Hematopoietic multipotent progenitor cell treated with erythropoietin and hydrocortisone succinate and interleukin-3 and kit ligand, for 8 days (in vitro differentiated cells): ENCODE data around the gene QKI.
"Not testable (repeated sequence)": the region's sequence is repeated elsewhere in the genome, so short reads cannot be mapped to it uniquely, and the experiment has no call there.

ENCODE experiments used
- DNase-seq: peaks from one replicate; pipeline ENCODE4 v3.0.0-alpha.2; 2015

The QKI gene

DNA sequence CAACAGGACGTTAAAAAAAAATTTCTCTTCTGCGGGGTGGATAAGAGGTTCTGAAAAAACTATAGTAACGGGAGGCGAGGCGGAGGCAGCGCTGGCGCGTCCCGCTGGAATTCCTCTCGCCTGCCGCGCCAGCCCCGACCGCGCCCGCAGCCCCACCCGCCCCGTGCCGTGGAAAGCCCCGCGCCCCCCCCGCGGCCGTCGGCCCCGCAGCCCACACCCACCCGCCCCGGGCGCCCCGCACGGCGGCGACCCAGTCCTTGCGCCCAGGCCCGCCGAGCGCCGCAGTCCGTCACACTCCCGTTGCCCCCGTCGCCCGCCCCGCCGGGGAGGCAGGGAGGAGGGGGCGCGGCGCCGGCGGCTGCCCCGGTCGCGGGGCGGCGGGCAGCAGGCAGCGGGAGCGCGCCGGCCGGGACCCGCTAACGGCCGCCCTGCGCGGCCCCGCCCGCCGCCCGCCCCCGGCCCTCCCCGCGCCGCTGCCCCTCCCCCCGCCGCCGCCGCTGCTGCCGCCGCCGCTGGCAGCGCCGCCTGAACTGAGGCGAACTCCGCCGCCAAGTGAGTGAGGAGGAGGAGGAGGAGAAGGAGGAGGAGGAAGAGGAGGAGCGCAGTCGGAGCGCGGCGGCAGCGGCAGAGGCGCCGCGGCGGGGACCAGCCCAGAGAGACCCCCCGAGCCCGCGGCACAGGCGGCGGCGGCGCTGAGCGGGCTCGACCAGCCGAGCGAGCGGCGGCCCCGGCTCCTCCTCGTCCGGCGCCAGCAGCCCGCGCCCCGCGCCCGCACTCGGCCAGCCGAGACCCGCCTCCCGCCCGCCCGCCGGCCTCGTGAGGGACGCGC, at the start of gene QKI:
TSS of gene QKI (plus strand) at position 602 of the 829 bp plus-strand sequence. CDS start 476 bp downstream, outside the sequence.
- DNase-seq: peak; percentile 83

DNA sequence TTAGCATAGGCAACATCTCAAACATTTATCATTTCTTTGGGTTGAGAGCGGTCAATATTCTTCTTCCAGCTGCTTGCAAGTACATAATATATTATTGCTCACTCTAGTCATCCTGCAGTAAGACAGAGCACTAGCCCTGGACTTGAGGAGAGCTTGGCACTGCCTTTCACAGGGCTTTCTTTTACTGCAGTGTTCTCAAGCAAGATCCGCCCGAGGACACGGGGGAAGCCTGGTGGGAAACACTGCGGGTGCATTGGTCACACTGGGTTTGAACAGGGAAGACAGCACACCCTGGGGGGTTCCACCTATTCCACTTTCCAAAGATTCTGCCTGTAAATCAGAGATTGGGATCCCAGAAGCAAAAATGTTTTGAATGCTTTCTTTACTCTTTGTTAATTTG, 48.2 kb upstream of the QKI start:
- no peak for DNase-seq

DNA sequence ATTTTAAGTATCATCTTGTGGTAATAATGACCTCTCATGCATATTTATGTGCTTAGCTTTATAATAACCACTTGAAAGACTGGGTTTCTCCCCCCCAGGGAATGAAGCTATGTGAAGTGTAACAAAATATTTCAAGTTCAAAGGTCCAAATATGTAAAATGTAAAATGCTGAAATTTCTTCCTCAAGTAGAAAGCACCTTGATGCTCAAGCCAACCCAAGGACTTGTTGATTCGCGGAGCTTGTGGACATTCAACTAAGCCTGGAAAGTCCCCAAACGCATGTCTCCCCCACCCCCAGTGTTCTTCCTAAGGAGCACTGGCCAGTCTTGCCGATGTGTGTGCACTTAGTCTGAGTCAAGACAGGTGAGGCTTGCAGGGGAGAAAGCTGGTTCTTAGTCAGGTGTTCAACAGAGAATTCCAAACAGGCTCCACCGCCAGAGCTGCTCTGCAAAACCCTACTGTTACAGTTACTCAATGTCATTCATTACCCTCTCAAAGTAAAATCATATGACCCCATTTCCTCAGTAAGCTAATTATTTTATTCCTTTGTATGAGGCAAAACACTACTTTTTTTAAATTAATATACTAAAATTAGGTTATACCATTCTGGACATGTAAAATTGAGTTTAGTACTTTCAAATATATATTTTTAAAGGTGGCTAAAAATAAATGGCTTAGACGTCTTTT, 46.9 kb upstream of the QKI start:
- no peak for DNase-seq

DNA sequence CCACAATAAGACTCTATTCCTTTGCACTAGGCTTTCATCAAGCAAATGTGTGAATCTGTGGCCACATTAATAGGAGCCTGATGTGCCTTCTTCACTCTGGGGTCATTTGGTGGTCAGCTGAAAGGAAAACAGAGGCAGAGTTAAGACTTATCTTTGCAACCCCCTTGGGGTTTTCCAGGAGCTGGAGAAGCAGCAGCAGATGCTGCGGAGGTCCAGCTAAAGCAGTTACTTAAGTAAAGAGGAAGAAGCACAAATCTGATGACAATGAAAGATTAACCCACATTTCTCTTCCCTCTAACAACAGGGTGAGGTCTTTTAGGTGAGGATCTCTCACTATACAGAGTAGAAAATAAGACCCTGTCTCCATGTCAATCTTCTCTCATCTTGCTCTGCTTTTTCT, 45.4 kb upstream of the QKI start:
- DNase-seq: no peak

DNA sequence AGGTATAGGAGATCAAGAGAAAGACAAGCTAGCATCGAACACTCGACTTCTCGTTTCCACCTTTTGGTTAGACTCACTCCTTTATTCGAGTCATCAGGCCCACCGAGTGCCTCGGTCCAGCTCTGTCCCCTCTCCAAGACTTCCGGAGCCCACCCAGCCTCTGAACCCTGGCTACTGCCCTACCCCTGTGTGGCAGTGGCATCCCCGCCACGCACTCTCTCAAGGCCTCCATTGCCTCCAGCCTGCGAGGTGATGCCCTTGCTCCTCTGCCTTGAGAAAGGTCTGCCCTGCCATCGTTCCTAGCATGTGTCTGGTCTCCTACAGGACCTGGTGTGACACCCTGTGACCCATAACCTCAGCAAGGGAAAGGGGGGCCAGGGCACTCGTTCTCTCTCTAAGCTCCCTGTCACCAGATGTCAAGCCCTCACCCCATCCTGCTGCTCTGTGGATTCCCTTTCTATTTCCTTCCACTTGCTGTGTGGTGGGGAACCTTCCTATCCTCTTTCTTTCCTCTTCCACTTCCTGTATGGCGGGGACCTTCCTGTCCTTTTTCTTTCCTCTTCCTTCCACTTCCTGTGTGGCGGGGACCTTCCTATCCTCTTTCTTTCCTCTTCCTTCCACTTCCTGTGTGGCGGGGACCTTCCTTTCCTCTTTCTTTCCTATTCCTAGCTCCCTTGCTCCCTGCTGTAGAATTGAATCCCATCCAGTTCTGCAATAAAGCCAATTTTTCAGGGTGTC, 44.7 kb upstream of the QKI start:
- DNase-seq: no peak

DNA sequence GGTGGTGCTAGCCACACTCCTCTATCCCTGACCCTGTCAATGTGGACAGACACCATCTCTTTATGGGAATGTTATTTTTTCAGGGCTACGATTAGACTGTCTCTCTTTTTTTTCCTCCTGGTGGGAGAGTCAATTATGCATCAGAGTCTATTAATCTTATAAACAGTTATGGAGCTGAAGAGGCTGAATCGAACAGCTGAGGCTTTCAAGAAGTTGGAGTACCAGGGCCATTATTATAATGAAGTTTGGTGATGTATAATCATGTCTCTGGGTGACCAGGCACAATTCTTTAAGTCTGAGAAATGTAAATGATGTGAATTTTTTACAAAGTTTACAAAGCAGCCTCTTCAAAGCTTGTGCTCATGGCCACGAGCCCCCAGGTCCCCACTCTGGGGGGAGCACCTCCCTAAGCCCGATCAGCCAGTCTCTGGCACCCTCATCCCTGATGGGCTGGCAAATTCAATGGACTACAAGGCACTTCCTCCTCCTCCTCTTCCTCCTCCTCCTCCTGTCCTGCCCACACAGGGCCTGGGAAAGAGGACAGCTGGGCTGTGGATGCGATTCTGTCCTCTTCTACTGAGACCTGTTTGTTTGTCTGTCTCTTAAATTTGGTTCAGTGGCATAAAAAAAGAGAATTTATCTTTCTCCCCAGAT, 43.9 kb upstream of the QKI start:
- DNase-seq: no peak

DNA sequence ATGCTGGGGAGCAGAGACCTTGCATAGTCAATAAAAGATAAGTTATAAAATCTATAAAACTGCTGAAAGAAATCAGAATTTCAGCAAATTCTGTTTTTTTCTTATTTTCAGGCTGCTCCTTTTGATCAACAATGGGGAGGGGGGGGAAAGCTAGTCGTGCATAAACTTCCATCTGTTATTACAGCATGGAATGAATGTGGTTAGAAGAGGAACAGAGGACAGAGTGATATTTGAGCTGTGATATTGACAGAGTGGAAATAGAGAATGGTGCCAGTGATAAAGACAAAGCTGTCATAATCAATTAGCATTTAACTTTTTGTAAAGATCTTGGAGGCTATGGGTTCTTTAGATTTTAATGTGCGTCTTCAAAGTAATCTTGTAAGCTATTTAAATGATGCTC, 43.4 kb upstream of the QKI start:
- no peak for DNase-seq

DNA sequence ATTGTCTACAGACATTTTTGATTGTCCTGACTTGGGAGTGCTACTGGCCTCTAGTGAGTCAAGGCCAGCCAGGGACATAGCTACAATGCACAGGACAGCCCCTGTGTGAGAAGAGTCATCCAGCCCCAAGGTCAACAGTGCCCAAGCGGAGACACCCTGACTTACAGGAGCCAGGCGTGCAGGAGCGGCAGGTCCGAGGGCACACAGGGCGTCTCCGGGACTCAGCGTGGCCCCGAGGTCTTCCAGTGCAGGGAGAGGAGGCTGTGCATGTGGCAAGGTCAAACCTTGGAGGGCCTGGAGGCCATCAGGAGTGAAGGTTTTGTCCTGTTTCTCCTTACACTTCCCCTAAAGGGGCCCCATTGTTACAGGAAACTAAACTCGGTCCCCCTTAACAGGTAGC, 41.3 kb upstream of the QKI start:
- DNase-seq: no peak

DNA sequence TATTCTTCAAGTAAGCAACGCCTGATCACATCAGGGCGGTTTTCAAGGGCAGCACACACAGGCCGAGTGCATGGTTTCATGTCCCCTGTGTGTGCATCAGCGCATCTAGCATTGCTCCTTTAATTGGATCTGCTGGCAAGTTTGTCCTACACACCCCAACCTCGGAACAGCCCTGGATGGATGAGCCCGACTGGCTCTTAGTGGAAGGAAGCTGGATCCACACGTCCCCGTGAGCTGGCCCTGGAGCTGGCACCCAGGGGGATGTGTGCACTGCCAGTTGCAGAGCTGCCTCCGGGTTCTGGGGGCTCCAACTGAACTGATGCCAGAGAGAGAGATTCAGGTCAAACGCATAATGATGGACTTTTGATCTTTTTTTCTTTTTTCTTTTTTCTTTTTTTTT, 39.2 kb upstream of the QKI start:
- no peak for DNase-seq

DNA sequence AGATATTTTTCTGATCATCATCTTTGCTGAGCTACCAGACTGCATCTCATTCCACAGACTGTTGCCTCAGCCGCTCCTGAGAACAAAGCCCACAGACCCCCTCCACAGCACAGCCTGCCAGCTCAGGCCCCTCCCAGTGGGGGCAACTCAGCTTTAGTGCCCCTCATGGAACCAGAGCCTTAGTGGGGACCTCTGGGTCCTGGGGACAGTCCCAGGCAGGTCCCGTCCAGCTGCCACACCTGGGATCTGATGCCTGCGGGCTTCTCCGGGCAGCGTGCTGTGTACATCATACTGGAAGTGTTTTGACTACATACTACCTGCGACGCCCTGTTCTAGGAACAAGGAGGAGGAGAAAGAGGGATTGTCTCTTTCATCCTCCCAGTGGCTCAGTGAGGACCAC, 38.3 kb upstream of the QKI start:
- DNase-seq: no peak

DNA sequence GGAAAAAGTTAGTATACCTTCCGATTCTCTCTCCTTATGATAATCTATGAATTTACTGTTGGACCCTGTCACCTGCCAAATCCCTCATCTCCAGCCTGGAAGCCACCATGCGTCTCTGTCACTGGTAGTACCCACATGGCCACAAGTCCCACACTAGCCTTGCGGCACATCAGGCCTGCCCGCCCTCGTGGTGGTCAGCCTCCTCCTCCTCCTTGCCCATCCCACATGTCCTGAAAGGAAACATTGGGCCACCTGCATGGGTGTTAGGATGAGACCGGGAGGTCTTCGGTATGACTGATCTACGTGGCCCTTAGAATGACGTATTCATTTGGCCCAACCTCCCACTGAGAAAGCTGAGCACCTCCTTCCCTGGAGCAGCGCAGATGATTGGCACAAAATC, 37.0 kb upstream of the QKI start:
- no peak for DNase-seq

DNA sequence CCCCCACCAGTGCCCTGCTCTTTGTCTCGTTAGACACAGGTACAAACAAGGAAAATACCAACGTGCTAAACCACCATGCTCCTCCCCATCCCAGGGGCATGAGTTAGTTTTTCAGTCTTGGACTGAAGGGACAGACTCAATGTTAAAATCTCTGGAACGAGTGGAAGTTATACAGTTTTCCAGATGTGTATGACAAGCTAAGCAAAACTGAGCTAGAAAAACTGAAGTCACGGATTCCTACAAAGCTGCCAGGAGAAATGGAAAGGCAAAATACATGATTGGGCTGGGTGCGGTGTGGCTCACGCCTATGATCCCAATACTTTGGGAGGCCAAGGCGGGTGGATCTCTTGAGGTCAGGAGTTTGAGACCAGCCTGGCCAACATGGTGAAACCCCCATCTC, 34.3 kb upstream of the QKI start:
- no peak for DNase-seq

DNA sequence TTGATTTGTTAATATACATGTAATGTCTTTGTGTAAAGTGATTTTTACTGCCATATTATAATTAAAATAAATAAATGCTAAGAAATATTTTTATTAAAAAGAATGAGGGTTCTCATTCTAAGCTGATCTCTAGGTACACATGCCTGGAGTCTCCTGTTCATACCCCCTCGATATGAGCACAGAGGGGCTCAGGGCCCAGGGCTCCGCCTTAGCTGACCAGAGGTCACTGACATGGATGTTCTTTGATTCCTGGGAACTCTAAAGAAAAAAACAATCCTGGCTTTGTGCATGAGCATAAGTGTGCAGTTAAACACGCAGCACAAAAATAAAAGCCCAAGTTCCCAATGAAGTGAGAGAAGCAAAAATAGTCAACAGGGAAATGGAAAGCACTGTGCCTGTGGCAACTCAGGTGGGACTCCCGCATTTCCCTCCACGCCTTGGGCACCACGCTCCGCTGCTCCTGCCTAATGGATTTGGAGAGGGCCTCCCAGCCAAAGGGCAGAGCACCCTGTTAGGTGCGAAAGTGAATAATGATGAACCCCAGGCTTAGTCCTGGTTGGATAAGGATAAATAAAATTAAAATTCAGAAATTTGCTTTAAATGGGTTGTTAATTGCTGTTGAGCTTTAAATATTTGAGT, 33.3 kb upstream of the QKI start:
- no peak for DNase-seq

DNA sequence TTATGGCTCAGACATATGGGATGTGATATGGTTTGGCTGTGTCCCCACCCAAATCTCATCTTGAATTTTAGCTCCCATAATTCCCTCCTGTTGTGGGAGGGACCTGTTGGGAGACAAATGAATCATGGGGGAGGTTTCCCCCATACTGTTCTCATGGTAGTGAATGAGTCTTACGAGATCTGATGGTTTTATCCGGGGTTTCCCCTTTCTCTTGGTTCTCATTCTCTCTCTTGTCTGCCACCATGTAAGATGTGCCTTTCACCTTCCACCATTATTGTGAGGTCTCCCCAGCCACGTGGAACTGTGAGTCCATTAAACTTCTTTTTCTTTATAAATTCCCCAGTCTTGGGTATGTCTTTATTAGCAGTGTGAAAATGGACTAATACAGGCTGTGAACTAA, 31.1 kb upstream of the QKI start:
- not testable (repeated sequence) for DNase-seq

DNA sequence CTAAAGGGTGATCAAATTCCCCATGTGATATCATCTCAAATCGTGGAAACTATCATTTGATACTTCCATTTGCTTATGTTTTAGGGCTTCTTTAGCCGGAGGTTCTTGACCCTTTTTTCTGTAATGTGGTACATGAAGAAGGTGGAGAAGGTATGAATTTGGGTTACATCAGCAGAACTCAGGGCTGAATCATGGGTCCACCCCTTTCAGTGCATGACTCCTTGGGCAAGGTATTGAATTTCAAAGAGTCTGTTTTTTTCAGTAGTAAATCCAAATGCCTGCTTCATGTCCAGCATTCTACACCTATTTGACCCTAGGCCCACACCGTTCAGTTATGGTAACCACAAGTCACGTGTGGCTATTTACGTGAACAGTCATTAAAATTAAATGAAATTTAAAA, 30.6 kb upstream of the QKI start:
- no peak for DNase-seq

DNA sequence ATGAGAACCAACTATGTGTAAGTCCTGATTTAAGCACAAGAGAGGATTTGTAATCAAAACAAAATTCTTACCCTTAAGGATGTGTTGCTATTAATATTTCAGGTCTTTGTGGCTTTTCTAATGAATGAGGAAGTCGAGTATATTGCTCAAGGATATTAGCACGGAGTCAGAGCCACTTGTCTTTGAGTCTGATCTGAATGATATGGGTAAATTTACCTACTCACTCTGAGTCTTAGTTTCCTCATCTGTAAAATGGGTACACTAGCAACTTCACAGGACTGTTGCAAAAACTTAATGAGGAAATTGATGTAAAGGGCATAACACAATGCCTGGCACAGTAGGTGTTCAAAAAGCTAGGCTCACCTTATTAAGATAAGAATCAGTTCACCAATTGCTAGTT, 30.0 kb upstream of the QKI start:
- no peak for DNase-seq

DNA sequence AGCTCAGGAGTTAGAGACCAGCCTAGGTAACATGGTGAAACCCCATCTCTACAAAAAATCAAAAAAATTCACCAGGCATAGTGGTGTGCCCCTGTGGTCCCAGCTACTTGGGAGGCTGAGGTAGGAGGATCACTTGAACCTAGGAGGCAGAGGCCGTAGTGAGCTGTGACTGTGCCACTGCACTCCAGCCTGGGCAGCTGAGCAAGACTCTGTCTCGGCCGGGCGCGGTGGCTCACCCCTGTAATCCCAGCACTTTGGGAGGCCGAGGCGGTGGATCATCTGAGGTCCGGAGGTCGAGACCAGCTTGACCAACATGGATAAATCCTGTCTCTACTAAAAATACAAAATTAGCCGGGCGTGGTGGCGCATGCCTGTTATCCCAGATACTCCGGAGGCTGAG, 29.0 kb upstream of the QKI start:
- not testable (repeated sequence) for DNase-seq

DNA sequence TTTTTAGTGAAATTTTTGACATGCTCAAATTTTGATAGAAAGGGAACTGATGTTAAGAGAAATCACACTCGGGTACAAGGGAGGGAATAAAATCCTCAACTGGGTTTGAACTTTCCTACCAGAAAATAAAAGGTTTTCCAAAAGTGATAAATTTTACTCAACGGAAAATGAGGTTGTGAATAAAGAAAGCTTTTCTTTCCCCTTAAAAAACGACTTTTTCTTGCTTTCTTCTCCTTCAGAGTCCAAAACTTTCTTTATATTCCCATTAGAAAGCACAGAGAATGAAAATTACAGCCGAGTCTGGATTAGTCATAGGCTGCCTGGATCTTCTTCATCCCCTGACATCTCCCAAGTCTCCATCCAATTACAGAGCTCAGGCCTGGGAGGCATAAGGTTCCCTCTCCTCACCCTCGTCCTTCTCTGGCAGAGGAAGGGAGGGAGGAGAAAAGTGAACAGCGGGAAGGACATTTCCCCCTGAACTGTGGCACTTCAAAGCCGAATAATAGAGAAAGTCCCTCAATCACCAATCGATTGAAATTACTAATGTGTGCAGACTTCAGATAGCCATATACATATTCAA, 28.1 kb upstream of the QKI start:
- no peak for DNase-seq

DNA sequence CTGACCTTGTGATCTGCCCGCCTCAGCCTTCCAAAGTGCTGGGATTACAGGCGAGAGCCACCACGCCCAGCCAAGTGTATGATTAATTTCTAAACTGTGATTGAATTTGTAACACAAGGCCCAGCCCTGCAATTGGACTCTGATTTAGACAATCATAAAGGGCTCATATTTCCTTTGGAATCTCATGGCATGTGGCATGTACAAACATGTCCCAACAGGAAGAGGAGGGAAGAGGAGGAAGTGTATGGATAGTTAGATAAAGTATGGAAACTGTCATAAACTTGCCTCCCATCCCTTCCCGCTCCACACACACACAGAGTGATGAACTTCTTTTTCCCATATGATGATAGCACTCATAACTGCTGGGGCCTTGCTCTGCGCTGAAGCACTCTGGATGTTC, 27.2 kb upstream of the QKI start:
- no peak for DNase-seq

DNA sequence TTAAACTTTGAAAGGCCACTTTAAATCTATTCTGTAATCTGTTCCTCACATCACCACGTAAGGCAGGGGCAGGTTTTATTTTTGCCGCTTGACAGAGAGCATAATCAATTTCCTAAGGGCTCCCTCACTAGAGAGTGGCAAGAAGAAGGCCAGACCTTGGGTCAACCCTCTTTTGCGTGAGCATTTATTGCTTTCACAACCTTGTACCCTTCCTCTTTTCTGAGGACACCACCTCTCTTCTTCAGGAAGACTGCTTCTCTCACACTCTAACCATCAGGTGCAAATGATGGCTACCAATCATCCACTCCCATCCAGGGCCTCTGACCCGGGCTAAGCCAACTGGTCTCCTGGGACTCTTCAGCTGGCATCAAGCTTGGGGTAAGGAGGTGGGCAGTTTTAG, 25.2 kb upstream of the QKI start:
- no peak for DNase-seq

DNA sequence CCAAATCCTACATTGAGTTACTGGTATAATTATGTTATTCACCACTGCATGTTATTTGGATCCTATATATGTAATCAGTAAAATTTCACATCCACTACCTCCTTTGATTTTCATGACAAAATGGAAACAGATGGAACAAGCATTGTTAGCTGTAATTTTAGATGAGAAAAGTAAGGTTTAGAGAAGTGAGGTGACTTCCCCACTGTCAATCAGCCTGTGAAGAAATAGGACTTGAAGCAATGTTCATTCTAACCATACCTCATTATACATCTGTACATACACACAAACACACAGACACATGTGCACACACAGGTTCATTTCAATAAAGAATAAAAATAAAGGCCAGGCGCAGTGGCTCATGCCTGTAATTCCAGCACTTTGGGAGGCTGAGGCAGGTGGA, 23.7 kb upstream of the QKI start:
- no peak for DNase-seq

DNA sequence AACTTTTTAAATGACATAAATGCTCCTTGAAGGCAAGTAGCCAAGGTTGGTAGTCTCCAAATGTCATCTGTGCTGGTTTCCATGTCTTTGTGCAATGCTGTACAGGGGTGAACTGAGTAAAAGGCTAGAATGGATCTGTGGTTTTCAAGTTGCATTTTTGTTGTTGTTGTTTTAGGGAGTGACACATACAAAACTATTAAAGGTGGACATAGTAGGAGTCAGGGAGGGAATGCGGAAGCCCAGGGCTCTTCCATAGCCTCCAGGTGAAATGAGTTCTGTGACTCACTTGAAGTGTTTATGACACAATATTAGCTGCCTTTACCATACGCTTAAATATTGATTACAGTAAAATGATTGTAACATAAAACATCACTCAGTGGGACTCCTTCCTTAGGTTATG, 22.5 kb upstream of the QKI start:
- DNase-seq: no peak

DNA sequence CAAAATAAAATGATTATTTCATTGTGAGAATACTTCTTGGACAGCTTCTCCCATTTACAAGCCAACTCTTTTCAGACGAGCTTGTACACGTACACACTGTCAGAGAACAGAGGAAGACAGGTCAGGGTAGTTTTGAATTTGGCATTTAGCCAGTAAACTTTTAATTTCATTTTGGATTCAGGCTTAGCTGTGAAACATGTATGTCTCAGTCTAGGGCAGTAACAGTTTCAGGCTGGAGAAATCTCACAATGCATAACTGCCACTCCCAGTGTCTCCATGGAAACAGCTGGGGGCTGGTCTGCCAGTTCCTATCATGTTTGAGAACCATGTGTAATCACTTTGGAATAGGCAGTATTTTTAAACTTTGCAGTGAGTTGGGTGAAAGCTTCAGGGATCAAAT, 22.0 kb upstream of the QKI start:
- DNase-seq: peak; percentile 69
